ENCODE measurements around the gene TMEM95. TPM values are rescaled to one million over a fixed set of nuclear protein-coding genes. Genes with fewer than 3 reads are reported as not detected.
A peak's percentile ranks its signal among the peaks of the same experiment; 100 is the strongest.
"Not testable (repeated sequence)": the region's sequence is repeated elsewhere in the genome, so short reads cannot be mapped to it uniquely, and the experiment has no call there.

The TMEM95 gene
- total RNA-seq, 2 experiments from 2014 or later: 0.23 TPM; not detected in 1

- POLR2A ChIA-PET: no interaction called here
- H3K27me3 Mint-ChIP-seq: no peaks in the 10 kb centered on the region
- peak overlapping the region; percentile 61 for H3K4me3 Mint-ChIP-seq
- H3K27ac Mint-ChIP-seq: peak overlapping the region; percentile 76
- peaks cover 65% of the 10 kb centered on the region for H3K4me1 Mint-ChIP-seq
- no peaks in the 10 kb centered on the region for H3K9me3 Mint-ChIP-seq
- H3K36me3 Mint-ChIP-seq (ENCODE audit: low read depth): peaks cover 39% of the 10 kb centered on the region
- CTCF ChIA-PET: interaction anchor here (1.6 to 5.0 kb wide), 3 partner anchors 23 to 208 kb away, joined by 5 to 45 read pairs (median 6); partner anchors contain the start of gene TMEM102
- no peak for DNase-seq
Observed at GRCh38 chr17:7352910-7353635, 1.9 kb upstream of the TMEM95 start.

GRCh38 chr17:7354262-7354843 lies 603 bp upstream of the TMEM95 start:
- Mint-ChIP-seq H3K9me3 (no peaks in the 10 kb centered on the region), H3K4me1 (peaks cover 54% of the 10 kb centered on the region), H3K4me3 (no peak overlapping the region), H3K27ac (peak overlapping the region; percentile 71), H3K36me3 (ENCODE audit: low read depth) (peaks cover 26% of the 10 kb centered on the region), H3K27me3 (no peaks in the 10 kb centered on the region)
- ChIA-PET CTCF (interaction anchor here (0.6 to 5.0 kb wide), 11 partner anchors 18 to 319 kb away, joined by 3 to 45 read pairs (median 6); partner anchors contain the start of genes ACAP1, TMEM102 and TNK1), POLR2A (no interaction called here)
- peak; percentile 30 for DNase-seq

GRCh38 chr17:7355573-7355972 lies 617 bp downstream of the TMEM95 start:
- no peak for DNase-seq
- Mint-ChIP-seq H3K27ac (no peak overlapping the region), H3K9me3 (no peaks in the 10 kb centered on the region), H3K36me3 (ENCODE audit: low read depth) (peaks cover 19% of the 10 kb centered on the region), H3K4me3 (no peak overlapping the region), H3K4me1 (peaks cover 43% of the 10 kb centered on the region), H3K27me3 (no peaks in the 10 kb centered on the region)
- CTCF ChIA-PET: interaction anchor here (0.6 to 5.0 kb wide), 28 partner anchors 12 to 332 kb away, joined by 3 to 45 read pairs (median 4); partner anchors contain the start of genes ACAP1, MPDU1, NEURL4 and SPEM2
- POLR2A ChIA-PET: interaction anchor here (1.1 kb wide), 1 partner anchor 19 kb away, joined by 4 read pairs; the partner anchor contains the start of gene ACAP1

- no peaks in the 10 kb centered on the region for H3K9me3 Mint-ChIP-seq
- POLR2A ChIA-PET: interaction anchor here (1.1 kb wide), 1 partner anchor 20 kb away, joined by 4 read pairs; the partner anchor contains the start of gene ACAP1
Observed at GRCh38 chr17:7356072-7356549, 1.2 kb downstream of the TMEM95 start.

GRCh38 chr17:7356756-7357155 lies 1.8 kb downstream of the TMEM95 start:
- Mint-ChIP-seq H3K27ac (no peak overlapping the region), H3K27me3 (no peaks in the 10 kb centered on the region), H3K36me3 (ENCODE audit: low read depth) (peaks cover 12% of the 10 kb centered on the region), H3K4me3 (no peak overlapping the region), H3K9me3 (no peaks in the 10 kb centered on the region), H3K4me1 (peaks cover 35% of the 10 kb centered on the region)
- POLR2A ChIA-PET: no interaction called here
- DNase-seq: no peak
- CTCF ChIA-PET: interaction anchor here (0.7 to 5.0 kb wide), 14 partner anchors 13 to 1596 kb away, joined by 3 to 45 read pairs (median 6); partner anchors contain the start of genes ACAP1, MPDU1, PLSCR3 and SENP3

More at GRCh38 chr17:7356072-7356549, 1.2 kb downstream of the TMEM95 start:
- no peak overlapping the region for H3K27ac Mint-ChIP-seq
- CTCF ChIA-PET: interaction anchor here (0.6 to 5.0 kb wide), 28 partner anchors 12 to 1597 kb away, joined by 3 to 45 read pairs (median 4); partner anchors contain the start of genes ACAP1, MPDU1, NEURL4 and PLSCR3
- peaks cover 38% of the 10 kb centered on the region for H3K4me1 Mint-ChIP-seq
- peak; percentile 90 for DNase-seq
- H3K27me3 Mint-ChIP-seq: no peaks in the 10 kb centered on the region
- H3K36me3 Mint-ChIP-seq (ENCODE audit: low read depth): peaks cover 15% of the 10 kb centered on the region
- no peak overlapping the region for H3K4me3 Mint-ChIP-seq

GRCh38 chr17:7357381-7357780 lies 2.4 kb downstream of the TMEM95 start:
- ChIA-PET CTCF (interaction anchor here (1.1 to 3.6 kb wide), 4 partner anchors 17 to 203 kb away, joined by 3 to 17 read pairs (median 6); partner anchors contain the start of genes PLSCR3, SENP3 and TNK1), POLR2A (no interaction called here)
- Mint-ChIP-seq H3K4me3 (no peak overlapping the region), H3K4me1 (peaks cover 32% of the 10 kb centered on the region), H3K9me3 (no peaks in the 10 kb centered on the region), H3K27ac (no peak overlapping the region), H3K36me3 (ENCODE audit: low read depth) (peaks cover 9% of the 10 kb centered on the region), H3K27me3 (no peaks in the 10 kb centered on the region)
- no peak for DNase-seq

- Mint-ChIP-seq H3K4me3 (no peak overlapping the region), H3K4me1 (no peaks in the 10 kb centered on the region), H3K27ac (no peak overlapping the region), H3K36me3 (ENCODE audit: low read depth) (no peaks in the 10 kb centered on the region), H3K27me3 (no peaks in the 10 kb centered on the region), H3K9me3 (no peaks in the 10 kb centered on the region)
- CTCF ChIA-PET: interaction anchor here (1.0 to 2.0 kb wide), 2 partner anchors 11 to 75 kb away, joined by 3 to 4 read pairs; no protein-coding TSS in a partner anchor
- POLR2A ChIA-PET: no interaction called here
- DNase-seq: no peak
Observed at GRCh38 chr17:7361906-7362305, 7.0 kb downstream of the TMEM95 start.

- Mint-ChIP-seq H3K27ac (no peak overlapping the region), H3K27me3 (no peaks in the 10 kb centered on the region), H3K4me1 (no peaks in the 10 kb centered on the region), H3K9me3 (no peaks in the 10 kb centered on the region), H3K4me3 (no peak overlapping the region), H3K36me3 (ENCODE audit: low read depth) (no peaks in the 10 kb centered on the region)
- CTCF ChIA-PET: interaction anchor here (2.0 kb wide), 1 partner anchor 74 kb away, joined by 4 read pairs; no protein-coding TSS in a partner anchor
- no peak for DNase-seq
- POLR2A ChIA-PET: no interaction called here
Observed at GRCh38 chr17:7363311-7363710, 8.4 kb downstream of the TMEM95 start.

GRCh38 chr17:7365963-7366362 lies 11.0 kb downstream of the TMEM95 start:
- not testable (repeated sequence) for H3K27ac Mint-ChIP-seq; H3K4me3 Mint-ChIP-seq; H3K27me3 Mint-ChIP-seq; H3K9me3 Mint-ChIP-seq; H3K4me1 Mint-ChIP-seq; DNase-seq; H3K36me3 Mint-ChIP-seq (ENCODE audit: low read depth)
- CTCF ChIA-PET: interaction anchor here (0.6 to 1.2 kb wide), 4 partner anchors 14 to 223 kb away, joined by 3 to 4 read pairs (median 3); partner anchors contain the start of gene TMEM256
- POLR2A ChIA-PET: interaction anchor here (0.5 kb wide), 1 partner anchor 125 kb away, joined by 3 read pairs; no protein-coding TSS in a partner anchor

- no peak for DNase-seq
- peaks cover 4% of the 10 kb centered on the region for H3K27me3 Mint-ChIP-seq
- no peak overlapping the region for H3K27ac Mint-ChIP-seq
- no peaks in the 10 kb centered on the region for H3K36me3 Mint-ChIP-seq (ENCODE audit: low read depth)
- CTCF ChIA-PET: interaction anchor here (0.6 to 0.7 kb wide), 2 partner anchors 248 to 346 kb away, joined by 3 to 4 read pairs; no protein-coding TSS in a partner anchor
- no peak overlapping the region for H3K4me3 Mint-ChIP-seq
- POLR2A ChIA-PET: no interaction called here
- no peaks in the 10 kb centered on the region for H3K9me3 Mint-ChIP-seq
- H3K4me1 Mint-ChIP-seq: no peaks in the 10 kb centered on the region
Observed at GRCh38 chr17:7367083-7367482, 12.1 kb downstream of the TMEM95 start.

- POLR2A ChIA-PET: no interaction called here
- no peak overlapping the region for H3K27ac Mint-ChIP-seq
- peaks cover 4% of the 10 kb centered on the region for H3K27me3 Mint-ChIP-seq
- DNase-seq: no peak
- CTCF ChIA-PET: interaction anchor here (1.1 kb wide), 1 partner anchor 26 kb away, joined by 3 read pairs; the partner anchor contains the start of gene PLSCR3
- H3K4me3 Mint-ChIP-seq: no peak overlapping the region
- no peaks in the 10 kb centered on the region for H3K36me3 Mint-ChIP-seq (ENCODE audit: low read depth)
- no peaks in the 10 kb centered on the region for H3K9me3 Mint-ChIP-seq
- H3K4me1 Mint-ChIP-seq: no peaks in the 10 kb centered on the region
Observed at GRCh38 chr17:7367918-7368598, 13.1 kb downstream of the TMEM95 start.

GRCh38 chr17:7368599-7368994 lies 13.6 kb downstream of the TMEM95 start:
- H3K36me3 Mint-ChIP-seq (ENCODE audit: low read depth); DNase-seq; H3K4me3 Mint-ChIP-seq; POLR2A ChIA-PET; H3K27ac Mint-ChIP-seq; H3K9me3 Mint-ChIP-seq; H3K4me1 Mint-ChIP-seq; H3K27me3 Mint-ChIP-seq: not testable (repeated sequence)
- CTCF ChIA-PET: interaction anchor here (1.1 kb wide), 1 partner anchor 26 kb away, joined by 3 read pairs; the partner anchor contains the start of gene PLSCR3

All from activated CD4-positive, alpha-beta T cell treated with anti-CD3 and anti-CD28 coated beads, Interleukin-2, amount 10 ng/mL, durations not matched to agents 7 days and 5 days (primary cell).